HG03378 (cell line): ENCODE results near the gene LMOD3.

ENCODE experiments used
- ATAC-seq: cut with Tn5 transposase; IDR thresholded peaks from one replicate; pipeline ENCODE4 v1.9.1; 2021; ENCODE audit warnings: mild to moderate bottlenecking, moderate library complexity; ENCODE audit not compliant: unreplicated experiment

LMOD3 gene

DNA sequence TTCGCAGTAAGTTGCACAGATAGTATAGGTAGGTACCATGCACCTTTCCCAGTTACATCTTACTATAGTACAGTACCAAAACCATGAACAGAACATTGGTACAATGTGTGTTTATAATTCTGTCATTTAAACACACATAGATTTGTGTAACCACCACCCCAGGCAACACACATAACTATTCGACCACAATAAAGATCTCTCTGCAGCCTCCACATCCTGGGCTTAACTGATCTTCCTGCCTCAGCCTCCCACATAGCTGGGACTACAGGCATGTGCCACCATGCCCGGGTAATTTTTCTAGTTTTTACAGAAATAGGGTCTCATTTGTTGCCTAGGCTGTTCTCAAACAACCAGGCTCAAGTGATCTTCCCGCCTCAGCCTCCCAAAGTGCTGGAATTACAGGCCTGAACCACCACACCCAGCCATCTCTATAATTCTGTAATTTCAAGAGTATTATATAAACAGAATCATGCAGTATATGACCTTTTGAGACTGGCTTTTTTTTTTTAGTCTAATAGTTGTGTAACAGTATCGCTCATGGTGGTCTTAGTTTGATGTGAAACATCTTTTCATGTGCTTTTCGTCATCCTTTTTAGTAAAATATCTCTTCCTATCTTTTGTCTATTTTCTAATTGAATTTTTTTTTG, 57.0 kb downstream of the LMOD3 start:
- ATAC-seq, result no peak

DNA sequence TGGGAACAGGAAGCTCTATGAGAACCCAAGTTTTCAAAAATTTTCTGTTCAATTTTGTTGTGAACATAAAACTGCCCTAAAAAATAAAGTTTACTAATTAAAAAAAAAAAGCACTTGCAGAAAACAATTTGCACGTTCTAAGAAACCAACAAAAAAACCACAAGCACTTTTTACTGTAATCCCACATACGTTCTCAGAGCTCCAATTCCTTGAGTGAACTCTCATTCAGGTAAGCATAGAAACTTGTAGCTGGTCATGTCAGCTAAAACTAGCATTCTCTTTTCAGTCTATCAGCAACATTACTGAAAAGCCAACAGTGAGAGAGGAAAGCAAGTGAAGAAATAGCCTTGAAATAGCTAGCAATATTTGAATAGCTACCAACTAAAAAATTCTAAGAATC, 58.8 kb downstream of the LMOD3 start:
- no peak for ATAC-seq

DNA sequence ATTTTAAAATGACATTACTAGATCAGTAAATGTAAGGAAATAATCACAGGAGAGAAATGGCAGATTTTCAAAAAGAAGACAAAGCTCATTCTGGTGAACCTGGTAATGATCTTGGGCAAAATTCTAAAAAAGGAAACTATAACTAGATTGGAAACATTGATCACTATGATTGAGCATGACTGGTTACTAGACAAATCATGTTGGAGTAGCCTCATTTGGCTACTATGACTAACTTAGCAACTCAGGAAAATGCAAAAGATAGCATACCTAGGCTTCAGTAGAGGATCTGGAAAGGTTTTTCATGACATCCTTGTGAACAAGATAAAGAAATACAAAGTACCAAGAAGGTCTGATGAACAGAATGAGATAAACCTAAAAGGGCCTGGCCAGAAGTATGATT, 62.7 kb downstream of the LMOD3 start:
- ATAC-seq, result no peak

DNA sequence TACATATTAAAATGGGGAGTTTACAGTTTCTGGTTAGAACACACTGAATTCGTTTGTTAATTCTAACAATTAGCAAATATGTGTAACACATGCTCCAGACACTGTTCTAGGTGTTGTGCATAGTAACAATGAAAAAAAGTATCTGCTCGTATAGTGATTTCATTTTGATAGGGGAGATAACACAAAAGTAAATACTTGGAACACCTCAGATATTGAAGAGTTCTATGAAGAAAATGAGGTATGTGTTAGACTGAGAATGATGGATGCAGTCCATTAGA, 63.5 kb downstream of the LMOD3 start:
- ATAC-seq, result no peak

DNA sequence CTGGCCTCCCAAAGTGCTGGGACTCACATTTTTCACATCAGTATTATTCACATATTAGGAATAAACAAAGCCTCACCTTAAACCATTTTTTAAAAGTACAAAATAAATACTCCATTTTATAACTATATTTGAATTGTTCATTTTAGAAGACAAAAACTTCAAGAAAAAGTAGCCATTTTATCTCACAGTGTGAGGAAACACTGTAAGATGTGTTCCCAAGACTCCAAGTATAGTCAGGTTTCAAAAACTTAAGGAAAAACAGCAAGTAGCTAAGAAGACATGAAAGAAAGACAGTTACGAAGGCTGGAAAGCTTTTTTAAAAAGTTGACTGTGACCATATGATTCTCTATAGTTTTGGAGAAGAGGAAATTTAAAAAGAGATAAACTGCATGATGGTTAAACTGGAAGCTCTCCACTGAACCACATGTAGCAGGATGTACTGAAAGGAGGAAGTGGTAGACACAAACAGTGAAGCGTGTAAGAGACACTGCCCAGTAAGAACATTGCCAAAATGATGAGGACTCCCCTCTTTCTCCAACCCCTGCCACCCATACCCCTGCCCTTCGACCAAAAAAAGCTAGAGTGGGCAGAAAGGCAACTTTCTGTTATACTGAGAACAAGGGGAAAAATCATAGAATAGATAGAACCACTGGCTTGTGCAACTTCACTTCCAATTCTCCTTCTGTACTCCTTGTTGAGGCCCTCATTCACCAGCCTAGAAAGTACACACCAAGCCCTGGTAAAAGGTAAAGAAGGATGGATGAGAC, 64.0 kb downstream of the LMOD3 start:
- ATAC-seq, result peak; percentile 99
